GM18867 (cell line): ENCODE measurements around the gene TMPRSS12.
"Not testable (repeated sequence)": the region's sequence is repeated elsewhere in the genome, so short reads cannot be mapped to it uniquely, and the experiment has no call there.

Source experiments
- ATAC-seq: cut with Tn5 transposase; IDR thresholded peaks from one replicate; pipeline ENCODE4 v1.9.1; 2021; ENCODE audit warnings: mild to moderate bottlenecking, moderate library complexity; ENCODE audit not compliant: unreplicated experiment

The TMPRSS12 gene

DNA sequence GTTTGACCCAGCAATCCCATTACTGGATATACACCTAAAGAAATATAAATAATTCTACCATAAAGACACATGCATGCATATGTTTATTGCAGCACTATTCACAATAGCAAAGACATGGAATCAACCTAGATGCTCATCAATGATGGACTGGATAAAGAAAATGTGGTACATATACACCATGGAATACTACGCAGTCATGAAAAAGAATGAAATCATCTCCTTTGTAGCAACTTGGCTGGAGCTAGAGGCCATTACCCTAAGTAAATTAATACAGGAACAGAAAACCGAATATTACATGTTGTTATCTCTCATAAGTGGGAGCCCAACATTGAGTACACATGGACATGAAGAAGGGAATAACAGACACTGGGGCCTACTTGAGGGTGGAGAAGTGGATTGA is 13.0 kb downstream of the TMPRSS12 start:
- not testable (repeated sequence) for ATAC-seq

DNA sequence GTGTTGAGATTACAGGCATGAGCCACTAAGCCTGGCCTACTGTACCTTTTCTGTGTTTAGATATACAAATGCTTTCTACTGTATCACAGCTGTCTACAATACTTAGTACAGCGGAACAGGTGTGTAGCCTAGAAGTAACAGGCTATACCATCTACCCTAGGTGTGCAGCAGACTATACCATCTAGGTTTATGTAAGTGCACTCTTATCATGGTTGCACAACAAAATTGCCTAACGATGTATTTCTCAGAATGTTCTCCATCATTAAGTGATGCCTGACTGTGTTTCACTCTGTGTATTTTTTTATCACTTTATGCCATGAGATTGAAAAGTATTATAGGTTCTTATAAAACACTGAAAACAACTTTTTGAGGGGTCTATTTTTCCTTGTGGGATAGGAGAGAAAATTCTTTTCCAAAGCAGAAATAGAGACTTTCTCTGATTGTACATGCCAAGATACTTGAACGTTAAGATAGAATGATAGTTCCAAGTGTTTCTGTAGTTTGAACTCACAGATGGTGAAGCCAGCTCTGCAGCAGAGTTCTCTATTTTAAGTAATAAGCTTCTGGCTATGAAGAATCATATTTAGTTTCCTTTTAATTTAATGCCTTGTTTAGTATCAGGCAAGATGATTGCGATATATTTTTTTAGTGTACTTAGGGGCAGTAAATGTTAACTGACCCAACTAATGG is 17.0 kb downstream of the TMPRSS12 start:
- no peak for ATAC-seq

DNA sequence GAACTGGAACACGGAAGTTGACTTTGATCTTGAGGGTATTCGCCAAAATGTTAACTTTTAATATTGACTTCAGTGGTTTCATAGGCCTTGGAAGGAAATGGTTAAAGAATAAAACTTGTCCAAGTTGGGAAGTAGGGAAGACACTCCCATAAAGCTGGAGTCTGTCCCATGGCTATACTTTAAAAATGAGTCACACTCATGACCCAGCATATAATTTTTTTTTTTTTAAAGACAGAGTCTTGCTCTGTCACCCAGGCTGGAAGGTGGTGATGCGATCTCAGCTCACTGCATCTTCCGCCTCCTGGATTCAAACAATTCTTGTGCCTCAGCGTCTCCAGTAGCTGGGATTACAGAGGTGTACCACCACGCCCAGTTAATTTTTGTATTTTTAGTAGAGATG is 19.6 kb downstream of the TMPRSS12 start:
- ATAC-seq: no peak

DNA sequence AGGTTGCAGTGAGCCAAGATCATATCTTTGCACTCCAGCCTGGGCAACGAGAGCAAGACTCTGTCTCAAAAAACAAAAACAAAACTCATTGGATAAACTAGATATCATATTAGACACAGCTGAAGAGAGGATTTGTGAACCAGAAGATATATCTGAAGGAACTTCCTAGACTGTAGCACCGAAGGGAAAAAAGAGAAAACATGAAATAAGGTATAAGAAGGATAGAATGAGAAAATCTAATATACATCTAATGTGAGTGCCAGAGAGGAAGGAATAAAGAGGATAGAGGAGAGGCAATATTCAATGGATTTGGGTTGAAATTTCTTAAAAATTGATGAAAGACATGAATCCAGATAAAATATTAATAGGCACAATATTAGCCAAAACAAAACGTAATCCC is 22.5 kb downstream of the TMPRSS12 start:
- no peak for ATAC-seq

DNA sequence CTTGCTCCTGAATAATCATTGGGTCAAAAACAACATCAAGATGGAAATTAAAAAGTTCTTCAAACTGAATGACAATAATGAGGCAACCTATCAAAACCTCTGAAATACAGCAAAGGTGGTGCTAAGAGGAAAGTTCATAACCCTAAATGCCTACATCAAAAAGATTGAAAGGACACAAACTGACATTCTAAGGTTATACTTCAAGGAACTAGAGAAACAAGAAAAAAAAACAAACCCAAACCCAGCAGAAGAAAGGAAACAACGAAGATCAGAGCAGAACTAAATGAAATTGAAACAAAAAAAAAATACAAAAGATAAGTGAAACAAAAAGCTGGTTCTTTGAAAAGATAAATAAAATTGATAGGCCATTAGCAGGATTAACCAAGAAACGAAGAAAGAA is 26.2 kb downstream of the TMPRSS12 start:
- not testable (repeated sequence) for ATAC-seq

DNA sequence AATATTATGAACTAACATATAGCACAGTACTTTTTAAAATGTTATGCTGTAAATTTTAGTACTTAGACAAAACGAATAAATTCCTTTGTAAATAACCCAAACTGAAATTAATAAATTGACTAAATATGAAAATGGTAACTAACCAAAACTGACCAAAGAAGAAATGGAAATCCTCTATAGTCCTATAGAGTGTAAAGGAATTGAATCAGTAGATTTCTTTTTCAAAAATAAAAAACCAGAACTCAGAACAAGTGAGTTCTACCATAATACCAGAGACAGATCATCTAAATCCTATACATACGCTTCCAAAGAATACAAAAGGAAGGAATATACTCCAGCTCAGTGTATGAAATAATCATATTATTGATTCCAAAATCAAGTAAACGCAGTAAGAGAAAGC is 39.8 kb downstream of the TMPRSS12 start:
- ATAC-seq: no peak

DNA sequence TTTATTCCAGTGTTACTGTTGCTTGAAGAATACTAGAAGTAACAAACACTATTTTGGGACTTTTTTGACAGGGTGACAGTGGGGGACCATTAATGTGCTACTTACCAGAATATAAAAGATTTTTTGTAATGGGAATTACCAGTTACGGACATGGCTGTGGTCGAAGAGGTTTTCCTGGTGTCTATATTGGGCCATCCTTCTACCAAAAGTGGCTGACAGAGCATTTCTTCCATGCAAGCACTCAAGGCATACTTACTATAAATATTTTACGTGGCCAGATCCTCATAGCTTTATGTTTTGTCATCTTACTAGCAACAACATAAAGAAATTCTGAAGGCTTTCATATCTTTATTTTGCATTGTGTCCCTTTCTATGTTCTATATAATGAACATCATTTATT is 44.5 kb downstream of the TMPRSS12 start:
- no peak for ATAC-seq

DNA sequence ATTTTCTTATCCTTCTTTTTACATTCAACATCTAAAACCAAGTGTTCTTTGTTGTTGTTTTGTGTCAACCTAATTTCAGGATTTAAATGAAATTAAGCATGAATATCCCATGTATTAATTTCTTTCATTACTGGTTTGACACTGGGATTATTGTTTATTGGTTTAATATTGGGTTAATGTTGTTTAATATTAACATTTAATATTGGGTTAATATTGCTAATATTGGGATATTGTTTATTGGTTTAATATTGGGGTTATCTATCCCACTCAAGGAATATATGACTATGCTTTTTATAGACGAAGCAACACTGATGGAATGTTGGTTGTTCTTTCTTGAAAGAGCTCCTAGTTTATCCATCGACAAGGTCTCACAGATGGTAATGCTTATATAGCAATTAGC is 45.9 kb downstream of the TMPRSS12 start:
- no peak for ATAC-seq

DNA sequence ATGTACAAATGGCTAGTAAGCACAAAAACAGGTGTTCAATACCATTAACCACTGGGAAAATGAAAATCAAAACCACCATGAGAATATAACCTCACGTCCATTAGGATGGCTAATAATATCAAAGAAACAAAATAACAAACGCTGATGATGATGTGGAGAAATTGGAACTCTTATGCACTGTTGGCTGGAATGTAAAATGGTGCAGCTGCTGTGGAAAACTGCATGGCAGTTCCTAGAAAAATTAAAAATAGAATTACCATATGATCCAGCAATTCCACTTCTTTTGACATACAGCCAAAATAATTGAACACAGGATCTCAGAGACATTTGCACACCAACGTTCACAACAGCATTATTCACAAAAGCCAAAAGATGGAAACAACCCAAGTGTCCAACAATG is 51.5 kb downstream of the TMPRSS12 start:
- ATAC-seq: no peak

DNA sequence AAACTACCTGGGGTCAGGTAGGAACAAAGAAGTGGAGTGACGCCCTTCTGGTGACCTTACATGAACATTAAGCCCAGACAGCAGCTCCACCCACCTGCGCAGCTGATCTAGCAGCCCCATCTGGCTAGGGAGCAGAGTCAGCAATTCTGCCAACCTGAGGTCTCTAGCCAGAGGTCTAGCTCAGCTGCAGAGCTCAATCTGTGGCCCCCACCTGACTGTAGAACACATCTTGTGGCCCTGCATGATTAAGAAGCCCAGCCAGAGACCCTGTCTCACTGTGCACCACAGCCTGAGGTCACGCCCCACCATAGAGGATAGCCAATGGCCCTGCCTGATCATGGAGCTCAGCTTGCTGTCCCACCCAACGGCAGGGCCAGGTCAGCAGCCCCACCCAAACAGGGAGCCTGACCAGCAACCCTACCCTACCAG is 59.0 kb downstream of the TMPRSS12 start:
- no peak for ATAC-seq

DNA sequence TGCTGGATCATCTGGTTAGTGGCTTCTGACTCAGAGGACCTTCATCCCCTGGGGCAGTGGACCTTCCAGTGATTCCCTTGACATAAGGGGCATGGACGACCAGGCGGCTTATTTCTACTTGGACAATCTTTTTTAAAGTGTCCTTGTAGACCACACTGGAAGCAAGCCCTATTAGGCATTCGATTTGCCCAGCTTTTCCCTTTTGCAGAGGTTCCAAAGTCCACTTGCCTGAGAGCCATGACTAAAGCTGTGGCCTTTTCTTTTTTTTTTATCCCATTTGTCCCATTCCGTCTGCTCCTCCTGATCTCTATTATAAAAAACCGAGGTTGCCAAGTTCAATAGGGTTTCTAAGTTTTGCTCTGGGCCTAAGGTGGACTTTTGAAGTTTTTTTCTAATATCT is 65.8 kb downstream of the TMPRSS12 start:
- not testable (repeated sequence) for ATAC-seq

DNA sequence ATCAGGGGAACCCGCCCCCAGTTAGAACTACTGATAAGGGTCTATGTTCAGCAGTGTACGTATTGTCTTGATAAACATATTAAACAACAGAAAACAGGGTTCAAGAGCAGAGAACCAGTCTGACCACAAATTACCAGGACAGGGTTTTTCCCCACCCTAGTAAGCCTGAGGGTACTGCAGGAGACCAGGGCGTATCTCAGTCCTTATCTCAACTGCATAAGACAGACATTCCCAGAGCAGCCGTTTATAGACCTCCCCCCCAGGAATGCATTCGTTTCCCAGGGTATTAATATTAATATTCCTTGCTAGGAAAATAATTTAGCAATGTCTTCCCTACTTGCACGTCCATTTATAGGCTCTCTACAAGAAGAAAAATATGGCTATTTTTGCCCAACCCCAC is 69.6 kb downstream of the TMPRSS12 start:
- not testable (repeated sequence) for ATAC-seq

DNA sequence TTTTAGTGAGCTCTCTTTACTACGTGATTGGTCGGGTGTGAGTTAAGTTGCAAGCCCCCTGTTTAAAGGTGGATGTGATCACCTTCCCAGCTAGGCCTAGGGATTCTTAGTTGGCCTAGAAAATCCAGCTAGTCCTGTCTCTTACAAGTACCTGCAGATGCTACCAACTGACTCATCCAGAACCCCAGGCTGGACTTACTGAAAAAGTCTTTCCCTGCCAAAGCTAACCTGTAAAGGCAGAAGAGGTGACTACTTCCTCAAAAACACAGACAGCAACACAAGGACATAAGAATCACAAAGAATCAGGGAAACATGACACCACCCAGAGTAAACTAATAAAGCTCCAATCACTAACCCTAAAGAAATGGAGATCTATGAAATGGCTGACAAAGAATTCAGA is 70.5 kb downstream of the TMPRSS12 start:
- no peak for ATAC-seq

DNA sequence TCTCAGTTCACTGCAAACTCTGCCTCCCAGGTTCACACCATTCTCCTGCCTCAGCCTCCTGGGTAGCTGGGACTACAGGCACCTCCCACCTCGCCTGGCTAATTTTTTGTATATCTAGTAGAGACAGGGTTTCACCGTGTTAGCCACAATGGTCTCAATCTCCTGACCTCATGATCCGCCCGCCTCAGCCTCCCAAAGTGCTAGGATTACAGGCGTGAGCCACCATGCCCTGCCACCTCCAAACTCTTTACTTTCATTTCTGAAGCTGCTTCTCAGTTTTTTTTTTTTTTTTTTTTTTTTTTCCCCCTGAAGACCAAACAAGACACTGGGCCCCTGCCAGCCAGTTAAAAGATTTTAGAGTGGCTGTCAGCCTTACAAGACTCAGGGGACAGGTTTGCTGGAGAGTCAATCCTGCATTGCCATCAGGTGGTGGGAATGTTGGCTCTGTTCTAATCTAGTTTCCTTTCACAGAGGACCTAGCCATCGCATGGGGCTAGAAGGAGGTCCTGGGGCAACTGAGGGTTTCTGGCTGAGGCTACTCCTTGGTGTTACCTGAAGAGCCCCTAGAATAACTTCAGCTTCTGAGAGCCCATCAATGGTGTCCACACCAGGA is 72.3 kb downstream of the TMPRSS12 start:
- no peak for ATAC-seq

DNA sequence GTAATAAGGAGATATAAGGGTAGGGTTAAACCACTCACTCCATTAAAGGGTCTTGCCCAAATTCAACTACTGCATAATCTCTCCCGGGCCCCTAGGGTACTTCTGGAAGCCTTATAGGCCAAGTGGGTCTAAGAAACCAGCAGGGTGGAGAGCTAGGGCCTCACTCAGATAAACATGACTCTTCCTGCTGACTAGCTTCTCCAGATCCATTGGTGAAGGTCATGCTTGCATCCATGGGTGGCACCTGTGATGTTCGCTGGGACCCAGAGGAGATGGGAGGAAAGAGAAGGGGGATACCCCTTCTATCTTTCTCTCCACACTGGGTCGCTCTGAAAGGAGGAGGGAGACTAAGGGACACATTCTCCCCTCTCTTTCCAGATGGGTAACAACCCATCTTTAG is 73.6 kb downstream of the TMPRSS12 start:
- ATAC-seq: no peak

DNA sequence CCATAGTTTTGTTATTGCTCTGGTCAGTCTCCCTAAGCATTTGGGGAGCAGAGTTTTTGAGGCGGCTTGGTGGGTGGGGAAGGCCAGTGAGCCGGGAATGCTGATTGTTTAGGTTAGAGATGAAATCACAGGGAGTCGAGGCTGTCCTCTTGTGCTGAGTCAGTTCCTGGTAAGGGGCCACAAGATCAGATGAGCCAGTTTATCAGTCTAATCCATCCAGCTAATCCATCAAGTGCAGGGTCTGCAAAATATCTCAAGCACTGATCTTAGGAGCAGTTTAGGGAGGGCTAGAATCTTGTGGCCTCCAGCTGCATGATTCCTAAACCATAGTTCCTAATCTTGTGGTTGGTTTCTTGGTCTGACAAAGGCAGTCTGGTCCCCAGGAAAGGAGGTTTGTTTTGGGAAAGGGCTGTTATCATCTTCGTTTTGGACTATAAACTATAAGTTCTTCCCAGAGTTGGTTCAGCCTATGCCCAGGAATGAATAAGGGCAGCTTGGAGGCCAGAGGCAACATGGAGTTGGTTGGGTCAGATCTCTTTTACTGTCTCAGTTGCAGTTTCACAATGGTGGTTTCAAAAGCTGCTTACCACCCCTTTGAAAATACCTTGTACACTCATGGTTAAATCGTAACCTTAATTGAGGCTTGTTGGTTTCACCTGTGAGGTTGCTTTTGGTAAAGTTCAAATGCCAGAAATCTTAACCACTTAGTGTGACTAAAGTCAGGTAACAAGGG is 76.0 kb downstream of the TMPRSS12 start:
- ATAC-seq: no peak

DNA sequence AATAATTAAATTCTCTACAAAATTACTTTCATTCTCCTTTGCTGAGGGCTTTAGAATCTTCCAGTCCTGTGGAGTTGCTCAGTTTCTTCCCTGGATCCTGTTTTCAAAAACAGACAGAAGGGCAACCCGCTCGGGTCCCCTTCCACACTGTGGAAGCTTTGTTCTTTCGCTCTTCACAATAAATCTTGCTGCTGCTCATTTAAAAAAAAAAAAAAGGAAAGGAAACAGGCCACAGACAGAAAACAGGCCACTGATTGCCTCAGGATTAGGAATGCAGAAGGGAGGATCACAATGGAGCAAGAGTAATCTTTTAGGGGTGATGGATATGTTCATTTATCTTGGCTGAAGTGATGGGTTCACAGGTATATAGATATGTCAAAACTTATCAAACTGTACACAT is 80.1 kb downstream of the TMPRSS12 start:
- ATAC-seq: no peak

DNA sequence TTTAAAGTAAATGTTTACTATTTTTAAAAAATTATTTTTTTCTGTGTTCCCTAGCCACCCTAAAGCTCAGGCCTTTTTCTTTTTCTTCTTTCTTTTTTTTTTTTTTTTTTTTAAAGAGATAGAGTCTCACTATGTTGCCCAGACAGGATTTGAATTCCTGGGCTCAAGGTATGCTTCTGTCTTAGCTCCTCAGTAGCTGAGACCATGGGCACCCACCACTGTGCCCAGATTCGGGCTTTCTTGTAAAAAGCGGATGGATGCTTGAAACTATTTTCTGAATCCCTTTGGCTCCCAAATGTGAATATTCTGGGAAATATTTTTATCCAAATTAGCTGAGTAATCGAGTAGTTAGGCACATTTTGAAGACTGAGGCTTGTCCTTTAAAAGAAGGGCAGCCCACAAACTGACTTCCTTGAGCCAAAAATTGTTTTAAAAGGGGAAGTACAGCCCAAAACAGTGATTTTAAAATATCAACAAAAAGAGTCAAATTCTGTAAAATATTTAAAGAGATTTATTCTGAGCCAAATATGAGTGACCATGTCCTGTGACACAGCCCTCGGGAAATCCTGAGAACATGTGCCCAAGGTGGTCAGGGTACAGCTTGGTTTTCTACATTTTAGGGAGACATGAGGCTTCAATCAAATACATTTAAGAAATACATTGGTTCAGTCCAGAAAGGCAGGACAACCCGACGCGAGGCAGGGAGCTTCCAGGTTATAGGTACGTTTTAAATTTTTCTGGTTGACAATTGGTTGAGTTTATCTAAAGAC is 80.8 kb downstream of the TMPRSS12 start:
- ATAC-seq: no peak

DNA sequence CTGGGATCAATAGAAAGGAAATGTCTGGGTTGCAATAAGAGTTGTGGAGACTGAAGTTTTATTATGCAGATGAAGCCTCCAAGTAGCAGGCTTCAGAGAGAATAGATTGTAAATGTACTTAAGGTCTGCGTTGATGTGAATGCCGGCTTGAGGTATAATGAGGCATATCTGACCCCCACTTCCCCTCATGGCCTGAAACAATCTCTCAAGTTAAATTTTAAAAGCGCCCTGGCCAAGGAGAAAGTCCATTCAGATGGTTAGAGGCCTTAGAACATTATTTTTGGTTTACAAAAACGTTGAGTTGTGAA is 81.4 kb downstream of the TMPRSS12 start:
- no peak for ATAC-seq

DNA sequence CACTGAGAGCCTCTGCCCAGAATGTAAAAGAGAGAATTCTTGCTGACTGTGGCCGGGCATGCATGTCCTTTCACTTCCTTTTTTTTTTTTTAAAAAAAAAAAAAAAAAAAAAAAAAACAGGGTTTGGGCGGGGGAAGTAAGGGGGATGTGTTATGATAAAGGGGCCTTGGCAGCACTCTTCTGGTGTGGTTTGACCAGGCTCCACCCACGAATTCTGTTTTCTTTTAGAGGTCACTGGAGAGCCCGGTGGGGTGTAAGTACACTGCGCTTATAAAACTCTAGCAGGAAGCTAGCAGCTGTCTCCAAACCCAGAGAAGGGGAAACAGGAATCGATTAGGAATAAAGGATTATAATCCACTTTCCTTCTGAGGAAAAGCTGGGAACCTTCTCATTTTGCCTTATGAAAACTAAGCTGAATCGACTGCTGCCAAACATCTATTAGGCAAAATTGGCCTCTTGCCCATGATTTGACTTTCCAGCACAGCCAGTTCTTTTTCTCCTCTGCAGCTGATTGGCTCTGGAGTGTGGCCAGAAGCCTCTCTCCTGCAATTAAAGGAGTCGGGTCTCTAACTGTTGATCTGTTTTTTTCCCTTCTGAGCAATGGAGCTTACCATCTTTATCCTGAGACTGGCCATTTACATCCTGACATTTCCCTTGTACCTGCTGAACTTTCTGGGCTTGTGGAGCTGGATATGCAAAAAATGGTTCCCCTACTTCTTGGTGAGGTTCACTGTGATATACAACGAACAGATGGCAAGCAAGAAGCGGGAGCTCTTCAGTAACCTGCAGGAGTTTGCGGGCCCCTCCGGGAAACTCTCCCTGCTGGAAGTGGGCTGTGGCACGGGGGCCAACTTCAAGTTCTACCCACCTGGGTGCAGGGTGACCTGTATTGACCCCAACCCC is 82.0 kb downstream of the TMPRSS12 start:
- peak; percentile 88 for ATAC-seq

DNA sequence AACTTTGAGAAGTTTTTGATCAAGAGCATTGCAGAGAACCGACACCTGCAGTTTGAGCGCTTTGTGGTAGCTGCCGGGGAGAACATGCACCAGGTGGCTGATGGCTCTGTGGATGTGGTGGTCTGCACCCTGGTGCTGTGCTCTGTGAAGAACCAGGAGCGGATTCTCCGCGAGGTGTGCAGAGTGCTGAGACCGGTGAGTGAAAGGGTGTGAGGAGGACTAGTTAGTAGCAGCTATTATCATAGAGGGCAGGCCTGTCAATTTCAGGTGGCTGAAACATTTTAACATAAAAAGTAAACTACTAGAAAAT is 82.6 kb downstream of the TMPRSS12 start:
- peak; percentile 10 for ATAC-seq
